Amniotic epithelial cell (primary cell): ENCODE measurements around the gene R3HDML.
"Not testable (repeated sequence)": the region's sequence is repeated elsewhere in the genome, so short reads cannot be mapped to it uniquely, and the experiment has no call there.

Source experiments
- DNase-seq: peaks from one replicate; pipeline ENCODE4 v3.0.0-alpha.2; 2010; ENCODE audit warnings: low read depth

Gene R3HDML

DNA sequence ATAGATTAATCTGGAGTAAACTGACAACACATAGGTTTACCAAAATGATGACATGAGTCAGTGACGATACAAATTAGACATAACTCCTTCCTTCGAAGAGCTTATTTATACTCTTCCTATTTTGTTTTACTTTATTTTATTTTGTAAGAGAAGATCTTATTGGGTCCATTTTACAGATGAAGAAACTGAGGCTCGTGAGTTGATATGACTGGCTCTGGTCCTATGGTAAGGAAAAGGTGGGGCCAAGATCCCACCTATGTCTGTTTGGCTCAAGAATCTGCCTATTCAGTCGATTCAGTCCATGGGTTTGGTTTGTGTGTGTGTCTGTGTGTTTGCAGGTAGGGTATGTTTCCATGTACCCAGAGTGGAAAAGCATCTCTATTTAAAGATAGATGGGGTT lies 8.4 kb upstream of the R3HDML start:
- DNase-seq, result no peak

DNA sequence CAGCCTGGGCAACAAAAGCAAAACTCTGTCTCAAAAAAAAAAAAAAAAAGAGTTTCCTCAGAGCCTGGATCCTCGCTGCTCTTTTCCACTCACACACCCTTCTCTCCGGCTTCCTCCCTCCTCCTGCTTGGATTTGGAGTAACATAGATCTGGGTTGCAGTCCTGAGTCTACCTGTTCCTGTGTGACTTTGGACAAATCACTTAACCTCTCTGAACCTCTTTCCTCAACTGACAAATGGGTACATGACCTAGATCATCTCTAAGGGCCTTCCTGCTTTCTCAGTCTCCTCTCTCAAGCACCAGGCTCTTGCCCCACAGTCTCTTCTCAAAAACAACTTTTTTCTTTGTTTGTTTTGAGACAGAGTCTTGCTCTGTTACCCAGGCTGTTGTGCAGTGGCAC lies 5.6 kb upstream of the R3HDML start:
- no peak for DNase-seq

DNA sequence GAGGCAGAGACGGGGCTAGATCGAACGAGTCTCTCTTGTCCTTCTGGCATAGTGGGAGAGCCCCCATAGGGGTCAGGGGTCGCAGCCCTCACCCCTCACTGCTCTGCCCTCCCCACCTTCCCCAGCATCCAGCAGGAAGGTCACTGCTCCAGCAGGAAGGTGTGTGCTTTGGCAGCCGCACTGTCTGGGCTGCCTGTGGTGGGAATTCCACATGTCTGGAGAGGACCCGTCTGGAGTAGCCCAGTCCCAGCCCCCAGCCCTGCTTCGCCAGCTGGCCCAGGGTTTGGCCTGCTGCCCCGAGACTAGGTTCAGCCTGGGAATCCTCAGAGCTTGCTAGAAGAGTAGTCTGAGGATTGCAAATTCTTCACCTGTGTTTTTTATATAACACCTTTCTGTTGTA lies 2.5 kb upstream of the R3HDML start:
- DNase-seq, result no peak

DNA sequence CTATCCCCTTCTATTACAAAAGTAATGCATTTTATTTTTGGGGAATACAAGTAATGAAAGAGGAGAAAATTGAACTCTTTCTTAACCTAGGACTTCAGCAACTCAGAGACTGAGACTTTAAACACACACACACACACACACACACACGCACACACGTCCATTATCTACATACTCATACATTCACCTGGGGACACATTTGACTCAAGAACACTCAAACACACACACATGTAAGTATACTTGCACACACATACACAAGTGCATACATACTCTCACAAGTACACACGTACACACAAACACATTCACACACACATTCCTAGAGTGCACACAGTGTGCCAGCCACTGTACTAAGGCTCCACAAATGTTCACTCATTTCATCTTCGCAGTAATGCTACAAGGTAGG lies 2.1 kb upstream of the R3HDML start:
- DNase-seq, result no peak

DNA sequence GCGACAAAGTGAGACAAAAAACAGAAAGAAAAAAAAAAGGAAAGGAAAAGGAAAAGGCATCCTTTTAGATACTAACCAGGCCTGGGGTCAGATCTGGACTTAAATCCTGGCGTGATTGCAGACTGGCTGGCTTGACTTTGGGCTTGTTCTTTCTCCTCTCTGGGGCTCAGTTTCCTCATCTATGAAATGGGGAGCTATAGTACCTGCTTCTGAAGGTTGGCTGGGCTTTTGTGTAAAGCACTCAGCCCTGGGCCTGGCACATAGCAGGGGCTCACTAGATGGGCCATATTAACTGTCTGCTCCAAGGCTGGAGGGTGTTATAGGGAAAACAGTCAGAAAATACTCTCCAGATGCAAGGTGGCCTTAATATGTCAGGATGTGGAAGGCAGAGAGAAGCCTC lies 1.2 kb upstream of the R3HDML start:
- DNase-seq, result no peak

DNA sequence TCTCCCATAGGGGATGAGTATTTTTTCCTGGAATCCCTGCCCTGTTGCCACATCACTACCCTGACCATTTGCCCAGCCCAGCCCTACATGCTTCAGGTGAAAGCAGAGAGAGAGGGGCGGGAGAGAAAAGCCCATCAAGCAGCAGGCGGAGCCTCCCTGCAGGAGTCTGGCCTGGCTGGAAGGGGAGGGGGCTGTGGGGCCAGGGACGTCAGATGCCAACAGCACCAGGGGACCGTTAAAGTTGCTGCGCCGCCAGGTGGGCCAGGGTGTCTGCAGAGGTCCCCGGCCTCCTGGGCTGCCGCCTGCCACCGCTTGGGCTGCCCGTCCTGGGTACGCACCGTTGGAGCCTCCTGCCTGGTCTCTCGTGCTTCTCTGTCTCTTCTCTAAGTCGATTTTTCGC lies 757 bp upstream of the R3HDML start:
- DNase-seq, result no peak

DNA sequence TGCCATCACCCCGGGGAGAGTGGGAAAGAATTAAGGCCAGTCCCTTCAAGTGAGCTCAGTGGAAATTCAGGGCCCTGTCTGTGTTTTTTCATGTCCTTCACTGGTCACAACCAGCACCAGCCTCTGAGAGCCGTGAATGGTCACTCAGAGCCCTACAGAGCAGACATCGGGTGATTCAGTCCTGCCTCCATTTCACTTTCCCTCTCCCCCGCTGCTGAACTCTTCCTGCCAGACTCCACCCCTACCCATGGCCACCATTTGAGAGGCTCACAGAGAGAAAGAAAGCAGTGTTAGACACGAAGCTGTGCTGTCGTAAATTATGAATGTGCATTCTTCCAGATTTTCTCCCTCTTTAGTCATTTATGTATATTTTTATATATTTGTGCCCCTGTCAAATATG lies 5.4 kb downstream of the R3HDML start:
- DNase-seq, result peak; percentile 36

DNA sequence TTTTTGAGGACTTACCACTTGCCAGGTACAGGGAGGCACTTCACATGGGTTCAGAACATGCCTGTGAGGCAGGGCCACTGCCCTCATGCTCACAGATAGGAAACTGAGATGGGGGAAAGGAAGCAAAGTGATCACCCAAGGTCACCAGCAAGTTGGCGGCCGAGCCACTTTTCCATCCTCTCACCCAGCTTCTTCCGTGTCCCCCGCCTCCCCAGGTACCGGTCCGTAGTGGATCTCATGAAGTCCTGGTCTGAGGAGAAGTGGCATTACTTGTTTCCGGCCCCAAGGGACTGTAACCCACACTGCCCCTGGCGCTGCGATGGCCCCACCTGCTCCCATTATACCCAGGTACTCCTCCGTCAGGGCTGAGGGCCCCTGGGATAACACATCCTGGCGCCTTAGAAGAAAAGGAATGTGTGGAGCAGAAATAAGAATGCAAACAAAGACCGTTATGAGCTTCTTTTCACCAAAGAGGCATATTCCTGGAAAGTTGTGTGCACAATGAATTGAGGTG lies 6.4 kb downstream of the R3HDML start:
- DNase-seq, result no peak

DNA sequence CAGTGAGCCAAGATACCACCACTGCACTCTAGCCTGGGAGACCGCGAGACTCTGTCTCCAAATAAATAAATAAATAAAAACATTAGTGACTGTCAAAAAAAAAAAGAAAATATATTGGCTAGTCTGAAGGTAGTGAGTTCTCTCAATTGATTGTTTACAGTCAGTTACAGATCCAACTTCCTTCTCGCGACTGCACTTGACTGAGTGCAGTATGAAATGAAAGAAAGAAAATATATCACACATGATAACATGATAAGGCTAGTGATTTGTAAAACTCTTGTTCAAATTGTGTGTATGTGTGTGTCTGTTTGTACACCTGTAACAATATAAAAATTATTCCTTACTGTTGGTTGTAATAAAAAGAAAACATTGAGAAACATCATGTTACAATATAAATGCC lies 7.9 kb downstream of the R3HDML start:
- DNase-seq, result no peak

DNA sequence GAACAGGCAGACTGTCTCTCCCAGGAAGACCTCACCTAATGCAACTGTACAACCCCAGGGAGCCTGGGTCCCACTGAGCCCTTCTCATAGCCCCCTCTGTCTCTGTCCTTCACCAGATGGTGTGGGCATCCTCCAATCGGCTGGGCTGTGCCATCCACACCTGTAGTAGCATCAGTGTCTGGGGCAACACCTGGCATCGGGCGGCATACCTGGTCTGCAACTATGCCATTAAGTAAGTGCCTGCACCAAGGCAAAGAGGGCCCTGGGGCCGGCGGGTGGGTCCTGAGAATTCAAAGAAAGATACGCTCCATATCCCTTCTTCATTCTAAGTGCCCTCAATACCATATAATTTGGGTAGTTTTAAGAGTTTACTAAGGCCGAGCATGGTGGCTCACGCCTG lies 8.3 kb downstream of the R3HDML start:
- no peak for DNase-seq

DNA sequence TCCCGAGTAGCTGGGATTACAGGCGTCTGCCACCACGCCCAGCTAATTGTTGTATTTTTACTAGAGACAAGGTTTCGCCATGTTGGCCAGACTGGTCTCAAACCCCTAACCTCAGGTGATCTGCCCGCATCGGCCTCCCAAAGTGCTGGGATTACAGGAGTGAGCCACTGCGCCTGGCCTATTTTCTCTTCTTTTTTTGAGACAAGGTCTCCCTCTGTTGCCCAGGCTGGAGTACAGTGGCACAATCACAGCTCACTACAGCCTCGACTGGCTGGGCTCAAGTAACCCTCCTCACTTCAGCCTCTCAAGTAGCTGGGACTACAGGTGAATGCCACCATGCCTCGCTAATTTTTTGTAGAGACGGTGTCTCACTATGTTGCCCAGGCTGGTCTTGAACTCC lies 9.1 kb downstream of the R3HDML start:
- not testable (repeated sequence) for DNase-seq

DNA sequence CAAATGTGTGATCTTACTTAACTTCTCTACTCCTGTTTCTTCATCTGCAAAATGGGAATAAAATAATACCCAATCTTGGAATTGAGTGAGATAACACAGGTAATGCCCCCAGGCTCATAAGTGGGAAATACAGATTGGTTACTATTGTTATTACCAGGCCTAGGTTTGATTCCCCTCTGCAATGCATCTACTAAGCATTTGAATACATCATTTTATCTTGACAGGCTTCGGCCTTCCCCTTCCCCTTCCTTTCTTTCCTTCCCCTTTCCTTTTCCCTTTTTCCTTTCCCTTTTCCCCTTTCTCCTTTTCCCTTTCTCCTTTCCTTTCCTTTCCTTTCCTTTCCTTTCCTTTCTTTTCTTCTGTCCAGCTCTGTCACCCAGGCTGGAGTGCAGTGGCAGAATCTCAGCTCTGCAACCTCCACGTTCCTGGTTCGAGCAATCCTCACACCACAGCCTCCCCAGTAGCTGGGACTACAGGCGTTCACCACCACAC lies 11.4 kb downstream of the R3HDML start:
- DNase-seq, result no peak

DNA sequence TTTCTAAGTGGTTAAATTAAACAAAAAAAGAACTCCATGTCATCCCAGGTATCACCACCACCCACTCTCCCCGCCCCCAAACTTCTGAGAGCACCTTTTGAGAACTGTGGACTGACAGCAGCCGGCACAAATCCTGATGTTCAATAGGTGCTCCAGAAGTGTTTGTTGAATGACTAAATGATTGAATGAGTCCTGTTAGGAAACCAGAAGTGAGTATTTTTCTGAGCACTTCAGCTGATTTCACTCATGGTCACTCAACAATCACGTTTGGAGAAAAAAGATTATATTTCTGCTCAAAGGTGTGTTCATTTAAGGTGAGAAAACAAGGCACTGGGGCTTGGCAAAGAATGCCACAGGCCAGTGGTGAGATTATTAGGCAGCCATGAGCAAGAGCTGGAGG lies 12.5 kb downstream of the R3HDML start:
- no peak for DNase-seq

DNA sequence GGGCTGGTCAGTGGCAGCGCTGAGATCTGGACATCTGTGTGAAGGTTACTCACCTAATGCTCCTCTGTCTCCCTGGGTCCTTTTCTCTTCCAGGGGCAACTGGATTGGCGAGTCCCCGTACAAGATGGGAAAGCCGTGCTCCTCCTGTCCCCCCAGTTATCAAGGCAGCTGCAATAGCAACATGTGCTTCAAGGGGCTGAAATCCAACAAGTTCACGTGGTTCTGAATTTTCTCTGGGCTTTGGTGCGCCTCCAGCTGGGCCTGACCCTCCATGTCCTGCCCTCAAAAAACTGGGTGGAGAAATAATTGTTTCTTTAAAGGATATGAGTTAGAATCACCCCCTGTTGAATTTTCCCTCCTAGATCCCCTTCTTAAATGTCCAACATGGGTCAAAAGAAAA lies 13.7 kb downstream of the R3HDML start:
- no peak for DNase-seq

DNA sequence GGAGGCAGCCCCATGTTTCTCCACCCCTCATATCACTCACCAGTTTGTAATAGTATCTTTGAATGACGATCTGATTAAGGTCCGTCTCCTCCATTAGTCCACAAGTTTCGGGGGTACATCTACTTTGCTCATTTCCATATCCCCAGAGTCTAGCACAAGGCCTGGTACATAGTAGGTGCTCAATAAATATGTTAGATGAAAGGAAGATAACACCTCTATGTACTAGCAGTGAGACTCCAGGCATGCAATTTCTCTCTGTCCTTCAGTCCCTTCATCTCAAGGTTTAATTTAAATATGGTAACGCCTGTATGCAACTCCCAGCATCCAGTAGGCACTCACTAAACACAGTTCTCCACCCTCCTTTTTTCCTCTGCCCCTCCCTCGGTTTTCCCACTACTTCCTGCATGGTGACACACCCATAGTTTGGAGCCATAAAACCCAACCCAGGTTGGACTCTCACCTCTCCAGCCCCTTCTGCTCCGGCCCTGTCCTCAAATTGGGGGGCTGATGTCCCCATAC lies 18.2 kb downstream of the R3HDML start:
- DNase-seq, result no peak

DNA sequence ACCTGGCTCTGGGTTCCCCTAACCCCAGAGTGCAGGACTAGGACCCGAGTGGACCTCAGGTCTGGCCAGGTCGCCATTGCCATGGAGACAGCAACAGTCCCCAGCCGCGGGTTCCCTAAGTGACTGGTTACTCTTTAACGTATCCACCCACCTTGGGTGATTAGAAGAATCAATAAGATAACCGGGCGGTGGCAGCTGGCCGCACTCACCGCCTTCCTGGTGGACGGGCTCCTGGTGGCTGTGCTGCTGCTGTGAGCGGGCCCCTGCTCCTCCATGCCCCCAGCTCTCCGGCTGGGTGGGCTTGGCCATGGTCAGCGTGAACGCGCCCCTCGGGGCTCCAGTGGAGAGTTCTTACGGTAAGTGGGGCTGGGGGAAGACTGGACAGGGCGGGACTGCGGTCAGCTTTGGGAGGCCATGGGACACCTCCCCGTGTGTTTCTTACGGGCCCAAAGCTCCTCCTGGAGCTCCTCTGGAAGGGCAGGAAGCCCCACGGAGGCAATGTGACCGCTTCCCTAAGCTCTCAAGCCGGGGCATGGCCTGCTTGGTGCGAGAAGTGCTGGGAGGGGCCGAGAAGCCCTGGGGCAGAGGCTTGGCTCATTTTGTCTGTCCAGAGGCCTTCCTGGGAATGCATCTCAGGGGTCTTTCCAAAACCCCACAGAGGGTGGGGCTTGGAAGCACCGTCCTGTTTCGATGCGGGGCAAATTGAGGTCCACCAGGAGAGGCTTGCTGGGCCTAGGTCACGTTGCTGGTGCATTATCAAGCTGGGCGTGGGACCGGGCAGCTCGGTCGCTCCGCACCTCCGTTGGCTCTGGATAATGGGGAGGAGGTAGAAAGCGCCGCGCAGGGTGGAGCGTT lies 18.9 kb downstream of the R3HDML start, which contains the start of gene HNF4A:
TSS of gene HNF4A (plus strand) at position 202 of the 855 bp plus-strand sequence. CDS start at position 308, 106 bp downstream.
- no peak for DNase-seq

DNA sequence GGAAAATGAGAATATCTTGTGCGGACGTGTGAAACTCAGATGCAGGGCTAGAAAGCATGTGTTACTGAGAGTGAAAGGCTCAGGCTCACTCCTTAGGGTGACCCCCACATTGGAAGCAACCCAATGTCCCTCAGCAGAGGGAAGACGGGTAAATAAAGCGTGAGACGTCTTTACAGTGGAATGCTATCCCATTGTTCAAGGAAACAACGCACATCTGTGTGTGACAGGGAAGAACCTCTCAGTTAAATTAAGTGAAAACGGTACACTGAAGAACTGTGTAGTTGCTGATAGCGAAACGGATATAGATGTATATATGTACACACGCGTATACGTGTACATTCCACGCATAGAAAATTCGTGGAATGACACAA lies 19.5 kb downstream of the R3HDML start:
- DNase-seq, result no peak

DNA sequence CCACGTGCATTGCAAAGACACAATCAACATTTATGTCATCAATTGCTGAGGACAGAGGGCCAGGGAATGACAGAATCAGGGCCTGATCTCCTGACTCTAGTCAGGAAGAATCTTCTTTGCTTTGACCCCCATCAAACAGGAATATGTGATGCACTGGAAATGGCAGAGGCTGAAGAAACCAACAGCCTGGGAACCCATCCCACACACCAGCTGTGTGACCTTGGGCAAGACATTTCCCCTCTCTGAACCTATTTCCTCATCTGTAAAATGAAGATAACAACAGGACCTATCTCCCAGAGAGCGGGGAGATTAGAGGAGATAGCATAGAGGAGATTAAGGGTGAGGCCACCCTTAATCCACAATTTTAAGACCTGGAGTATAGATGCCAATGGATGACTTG lies 20.2 kb downstream of the R3HDML start:
- DNase-seq, result peak; percentile 5

DNA sequence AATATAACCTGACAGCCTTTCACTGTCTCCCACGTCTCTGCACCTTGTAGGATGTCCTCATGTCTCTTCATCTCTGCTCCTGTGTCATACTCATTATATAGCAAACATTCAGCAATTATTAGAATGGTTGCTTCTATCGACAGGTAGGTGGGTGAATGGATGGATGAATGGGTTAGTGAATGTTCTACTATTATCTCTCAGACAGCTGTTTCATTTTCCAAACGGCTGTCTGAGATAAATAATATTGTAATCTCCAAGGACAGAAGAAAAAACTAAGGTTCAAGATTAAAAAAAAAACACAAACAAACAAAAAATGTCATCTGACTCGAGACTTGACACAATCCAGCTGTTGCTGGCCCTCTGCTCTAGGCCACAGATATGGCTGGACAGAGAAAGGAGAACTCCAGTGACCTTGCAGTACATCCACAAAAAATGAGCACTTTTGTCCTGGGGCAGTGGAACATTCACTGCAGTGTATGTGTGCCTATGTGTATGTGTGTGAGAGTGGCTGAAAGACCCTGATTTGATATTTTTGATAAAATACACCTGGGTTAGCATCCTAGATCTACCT lies 20.8 kb downstream of the R3HDML start:
- no peak for DNase-seq

DNA sequence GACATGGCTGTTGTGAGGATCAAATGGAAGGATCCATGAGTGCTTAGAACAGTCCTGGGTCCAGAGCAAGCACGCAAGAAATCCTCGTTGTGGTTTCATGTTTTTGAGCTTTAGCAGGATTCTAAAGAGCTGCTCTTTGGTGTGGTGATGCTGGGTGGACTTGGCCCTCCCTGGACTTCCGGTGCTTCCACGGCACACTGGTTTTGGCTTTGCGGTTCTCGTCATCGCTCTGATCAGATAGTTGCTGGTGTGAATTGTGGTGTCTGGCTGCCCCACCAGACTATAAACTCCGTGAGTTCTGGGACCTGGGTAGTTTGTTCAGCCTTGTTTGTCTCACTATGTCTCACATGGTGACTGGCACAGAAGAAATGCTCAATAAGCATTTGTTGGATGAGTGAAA lies 21.9 kb downstream of the R3HDML start:
- no peak for DNase-seq

DNA sequence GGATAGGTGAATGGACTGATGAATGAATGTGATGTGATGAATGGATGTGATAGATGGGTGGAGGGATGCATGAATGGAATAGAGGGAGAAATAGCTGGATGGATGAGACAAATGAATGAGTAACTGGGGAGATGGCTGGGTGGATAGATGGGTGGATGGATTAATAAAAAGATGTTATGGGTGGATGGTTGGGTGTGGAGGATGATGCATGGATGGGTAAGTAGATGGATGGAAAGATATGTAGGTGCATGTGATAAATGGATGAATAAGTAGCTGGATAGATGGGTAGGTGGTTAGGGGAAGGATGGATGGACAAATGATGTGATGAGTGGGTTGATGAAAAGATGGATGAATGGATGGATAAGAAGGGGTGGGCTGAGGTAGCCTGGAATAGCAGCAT lies 23.4 kb downstream of the R3HDML start:
- DNase-seq, result no peak

DNA sequence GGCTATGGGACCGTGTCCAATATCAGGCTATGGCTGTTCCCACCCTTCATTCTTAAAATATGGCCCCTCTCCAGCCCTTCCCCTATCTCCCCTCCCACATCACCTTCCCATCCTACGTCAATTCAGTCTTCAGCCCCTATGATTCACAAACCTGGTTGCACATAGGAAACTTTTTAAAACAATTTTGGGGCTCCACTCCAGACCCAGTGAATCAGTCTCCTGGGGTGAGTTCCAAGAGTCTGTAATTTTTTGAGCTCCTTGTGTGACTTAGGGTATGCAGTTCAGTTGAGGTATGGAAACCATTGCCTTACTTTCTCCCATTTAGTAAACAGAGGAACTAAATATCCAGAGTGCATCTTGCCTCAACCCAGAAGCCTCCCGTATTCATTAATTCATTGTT lies 24.2 kb downstream of the R3HDML start:
- DNase-seq, result no peak

DNA sequence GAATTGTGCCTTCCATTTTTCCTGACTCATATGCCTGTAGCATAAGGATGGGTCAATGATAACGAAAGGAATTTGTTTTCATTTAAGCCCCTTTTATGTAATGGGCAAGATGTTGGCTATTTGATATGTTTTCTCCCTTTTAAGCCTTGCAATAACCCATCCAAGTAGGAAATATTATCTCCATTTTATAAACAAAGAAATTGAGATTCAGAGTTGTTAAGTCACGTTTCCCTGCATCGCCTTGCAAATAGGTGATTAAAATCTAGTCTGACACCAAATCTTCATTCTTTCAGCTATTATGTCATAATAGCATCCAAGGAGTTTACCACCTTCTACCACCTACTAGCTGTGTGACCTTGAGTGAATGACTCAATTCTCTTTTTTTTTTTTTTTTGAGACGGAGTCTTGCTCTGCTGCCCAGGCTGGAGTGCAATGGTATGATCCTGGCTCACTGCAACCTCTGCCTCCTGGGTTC lies 25.7 kb downstream of the R3HDML start:
- peak; percentile 19 for DNase-seq
